Mucosa of rectum (tissue), 2 donors: ENCODE measurements around the gene PDE6C.

ENCODE experiments used
- H3K27ac ChIP-seq, 2 donors: one replicate each; pipeline ENCODE4 v1.7.0; 2013; ENCODE audit warnings: inconsistent platforms in 2 of 2, low read depth in 2 of 2, low read length in 2 of 2
- H3K27me3 ChIP-seq, 2 donors: one replicate each; pipeline ENCODE4 v1.7.0; 2013; ENCODE audit warnings: low read length in 2 of 2; ENCODE audit not compliant: control insufficient read depth in 2 of 2, insufficient read depth in 2 of 2
- H3K36me3 ChIP-seq, 2 donors: one replicate each; pipeline ENCODE4 v1.7.0; 2013; ENCODE audit warnings: low read length in 2 of 2; ENCODE audit not compliant: control insufficient read depth in 2 of 2, insufficient read depth in 2 of 2
- H3K4me1 ChIP-seq, 2 donors: one replicate each; pipeline ENCODE4 v1.7.0; 2013; ENCODE audit warnings: low read length in 2 of 2, mild to moderate bottlenecking in 1 of 2; ENCODE audit not compliant: control insufficient read depth in 2 of 2, insufficient read depth in 2 of 2
- H3K4me3 ChIP-seq, 2 donors: one replicate each; pipeline ENCODE4 v1.7.0; 2013; ENCODE audit warnings: low read length in 2 of 2
- H3K9ac ChIP-seq, 2 donors: one replicate each; pipeline ENCODE4 v1.7.0; 2013; ENCODE audit warnings: low read length in 2 of 2, low read depth in 1 of 2, mild to moderate bottlenecking in 1 of 2
- H3K9me3 ChIP-seq, 2 donors: one replicate each; pipeline ENCODE4 v1.7.0; 2013; ENCODE audit warnings: low read length in 2 of 2; ENCODE audit not compliant: control insufficient read depth in 2 of 2
- donor health status: healthy.
- donor health status: Normal muscosa, but diverticular disease.

PDE6C gene

DNA sequence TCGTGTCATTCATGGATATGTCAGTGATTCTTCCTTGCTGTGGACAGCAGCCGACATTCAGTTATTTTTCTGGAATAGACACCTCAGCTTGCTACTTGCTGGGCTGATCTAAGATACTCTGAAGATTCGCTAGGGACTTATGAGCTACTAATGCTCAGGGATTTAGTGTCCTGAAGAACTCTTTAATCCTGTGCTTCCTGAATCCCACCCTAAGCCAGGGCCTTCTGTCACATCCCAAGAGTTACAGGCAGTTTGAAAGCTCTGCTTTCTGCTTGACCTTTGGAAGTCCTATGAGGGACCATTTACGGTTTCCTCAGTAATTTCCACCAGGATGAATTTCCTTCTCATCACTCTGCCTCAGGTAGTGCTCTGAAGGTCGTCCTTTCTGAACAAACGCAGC lies at the start of gene PDE6C:
PDE6C (plus strand) TSS at position 227 of the 400 bp plus-strand sequence. CDS start 189 bp downstream, outside the sequence.
- Histone ChIP-seq H3K9ac (no peak within 1 kb of the TSS), H3K9me3 (no peaks in the 10 kb centered on the region), H3K4me3 (no peak within 1 kb of the TSS), H3K27me3 (no peaks in the 10 kb centered on the region), H3K4me1 (no peaks in the 10 kb centered on the region), H3K27ac (no peak within 1 kb of the TSS), H3K36me3 (no peaks in the 10 kb centered on the region)

DNA sequence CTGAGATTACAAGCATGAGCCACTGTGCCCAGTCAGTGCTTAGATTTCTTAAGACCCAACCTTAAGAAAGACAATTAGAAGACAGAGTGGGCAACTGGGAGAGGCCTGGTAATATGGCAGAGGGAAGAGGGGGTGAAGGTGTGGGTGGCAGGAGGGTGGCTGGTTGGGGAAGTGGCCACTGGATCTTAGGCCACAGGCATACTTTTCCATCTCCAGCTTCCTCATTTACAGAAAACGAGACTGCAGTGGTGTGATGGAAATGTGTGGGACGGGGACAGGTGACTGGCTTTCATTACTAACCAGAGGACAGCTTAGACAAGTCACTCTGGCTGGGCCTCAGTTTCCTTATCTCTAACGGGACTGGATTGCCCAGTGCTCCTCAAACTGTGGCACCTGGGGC lies 46.9 kb upstream of the PDE6C start:
- no peak overlapping the region for H3K9ac ChIP-seq
- no peak overlapping the region for H3K4me3 ChIP-seq
- no peaks in the 10 kb centered on the region for H3K9me3 ChIP-seq
- H3K36me3 ChIP-seq: no peaks in the 10 kb centered on the region
- H3K27me3 ChIP-seq: peaks cover 11 to 16% of the 10 kb centered on the region in 2 donors
- H3K27ac ChIP-seq: no peak overlapping the region
- peaks cover 7 to 8% of the 10 kb centered on the region in 2 donors for H3K4me1 ChIP-seq

DNA sequence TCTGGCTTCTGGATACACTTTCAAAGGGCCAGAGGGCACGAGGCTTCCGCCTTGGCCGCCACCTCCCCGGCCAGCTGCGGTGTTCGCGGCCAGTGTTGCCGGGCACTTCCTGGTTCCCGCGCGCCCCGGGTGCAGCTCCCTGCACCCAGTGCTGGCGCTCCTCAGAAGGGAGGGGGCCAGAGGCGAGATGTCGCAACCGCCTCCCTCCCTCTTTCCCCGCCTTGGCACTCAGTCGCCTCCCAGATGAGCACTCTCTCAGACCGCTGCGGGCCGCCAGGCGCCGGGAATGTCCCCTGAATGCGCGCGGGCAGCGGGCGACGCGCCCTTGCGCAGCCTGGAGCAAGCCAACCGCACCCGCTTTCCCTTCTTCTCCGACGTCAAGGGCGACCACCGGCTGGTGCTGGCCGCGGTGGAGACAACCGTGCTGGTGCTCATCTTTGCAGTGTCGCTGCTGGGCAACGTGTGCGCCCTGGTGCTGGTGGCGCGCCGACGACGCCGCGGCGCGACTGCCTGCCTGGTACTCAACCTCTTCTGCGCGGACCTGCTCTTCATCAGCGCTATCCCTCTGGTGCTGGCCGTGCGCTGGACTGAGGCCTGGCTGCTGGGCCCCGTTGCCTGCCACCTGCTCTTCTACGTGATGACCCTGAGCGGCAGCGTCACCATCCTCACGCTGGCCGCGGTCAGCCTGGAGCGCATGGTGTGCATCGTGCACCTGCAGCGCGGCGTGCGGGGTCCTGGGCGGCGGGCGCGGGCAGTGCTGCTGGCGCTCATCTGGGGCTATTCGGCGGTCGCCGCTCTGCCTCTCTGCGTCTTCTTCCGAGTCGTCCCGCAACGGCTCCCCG lies 45.7 kb upstream of the PDE6C start, which contains the start of gene FFAR4:
FFAR4 (plus strand) TSS at position 231 of the 842 bp plus-strand sequence; CDS start at position 287, 56 bp downstream.
- Histone ChIP-seq H3K36me3 (no peaks in the 10 kb centered on the region), H3K4me1 (peaks cover 7 to 8% of the 10 kb centered on the region in 2 donors), H3K9me3 (no peaks in the 10 kb centered on the region), H3K4me3 (peak within 1 kb of the TSS; percentile 65 to 74), H3K27me3 (peaks cover 11 to 16% of the 10 kb centered on the region in 2 donors), H3K27ac (peak within 1 kb of the TSS; percentile 43 to 68), H3K9ac (peak within 1 kb of the TSS in 1 of 2 donors; percentile 57)

DNA sequence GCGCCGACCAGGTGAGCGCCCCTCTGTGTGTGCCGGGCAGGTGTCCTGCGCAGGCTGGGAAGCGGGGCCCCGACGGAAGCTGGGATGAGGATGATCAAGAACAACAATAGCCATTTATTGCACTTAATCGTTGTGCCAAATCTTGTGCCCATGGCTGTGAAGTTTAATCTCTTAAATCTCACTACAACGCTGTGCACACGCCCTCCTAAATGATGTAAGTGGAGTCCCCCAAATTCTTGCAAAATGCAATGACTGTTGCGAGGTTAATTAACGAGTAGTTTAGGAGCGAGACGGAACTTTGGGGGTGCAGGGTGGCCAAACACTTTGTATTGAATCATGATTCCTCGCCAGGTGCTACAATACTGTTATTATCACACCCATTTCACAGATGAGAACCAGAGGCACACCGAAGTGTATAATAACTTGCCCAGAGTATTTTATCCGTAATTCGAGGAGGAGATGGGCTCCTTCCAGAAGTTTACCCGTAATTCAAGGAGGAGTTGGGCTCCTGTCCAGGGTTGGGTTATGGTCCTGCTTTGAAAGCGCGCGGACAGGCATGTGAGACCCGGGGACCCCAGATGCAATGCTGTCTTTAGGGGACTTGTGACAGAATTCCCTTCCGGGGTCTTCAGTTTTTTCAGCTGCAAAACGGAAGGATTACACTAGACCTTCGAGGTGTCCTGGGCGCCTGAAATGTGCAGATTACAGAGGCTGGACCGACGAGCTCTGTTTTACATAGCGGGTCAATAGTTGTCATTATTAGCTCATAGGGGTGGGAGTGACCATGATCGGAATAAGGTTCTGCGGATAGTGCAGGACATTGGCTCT lies 44.8 kb upstream of the PDE6C start:
- Histone ChIP-seq H3K9ac (peak overlapping the region in 1 of 2 donors; percentile 57), H3K27ac (peak overlapping the region; percentile 26 to 43), H3K9me3 (no peaks in the 10 kb centered on the region), H3K4me3 (peak overlapping the region; percentile 62 to 74), H3K27me3 (peaks cover 12 to 16% of the 10 kb centered on the region in 2 donors), H3K36me3 (no peaks in the 10 kb centered on the region), H3K4me1 (peaks cover 7 to 14% of the 10 kb centered on the region in 2 donors)

DNA sequence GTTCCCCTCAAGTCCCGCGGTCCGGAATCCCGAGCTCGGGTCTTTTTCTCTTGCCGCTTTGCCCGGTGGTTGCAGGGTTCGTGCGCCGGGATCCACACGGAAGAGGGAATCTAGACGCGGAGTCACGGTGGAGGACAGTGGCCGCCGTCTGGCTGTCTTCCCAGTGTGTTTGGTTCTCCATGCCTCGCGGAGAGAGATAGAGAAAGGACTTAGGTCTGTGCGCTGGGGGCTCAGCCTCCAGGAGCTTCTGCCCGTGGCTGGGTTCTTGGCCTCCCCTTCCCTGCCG lies 44.3 kb upstream of the PDE6C start:
- Histone ChIP-seq H3K4me3 (peak overlapping the region; percentile 62 to 74), H3K9ac (peak overlapping the region in 1 of 2 donors; percentile 30), H3K4me1 (peaks cover 8 to 19% of the 10 kb centered on the region in 2 donors), H3K27me3 (peaks cover 13 to 16% of the 10 kb centered on the region in 2 donors), H3K36me3 (no peaks in the 10 kb centered on the region), H3K27ac (peak overlapping the region in 1 of 2 donors; percentile 26), H3K9me3 (no peaks in the 10 kb centered on the region)

DNA sequence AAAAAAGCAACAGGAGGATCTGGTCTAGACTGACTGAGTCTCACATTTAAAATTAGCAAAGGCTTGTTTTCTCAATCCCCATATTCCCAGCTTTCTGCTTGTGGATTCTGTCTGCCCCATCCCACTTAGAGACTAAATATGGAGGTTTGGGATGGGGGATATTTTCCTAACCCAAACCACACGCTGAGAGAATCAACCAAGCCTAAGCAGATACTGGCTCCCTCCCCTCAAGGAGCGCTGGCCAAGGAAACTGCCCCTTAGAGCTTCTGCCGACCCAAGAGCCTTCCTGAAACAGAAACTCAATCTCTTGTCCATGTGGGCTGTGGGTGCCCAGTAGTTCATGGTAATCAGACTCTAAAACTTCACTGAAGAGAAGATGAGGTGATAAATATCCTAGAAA lies 42.0 kb upstream of the PDE6C start:
- H3K4me1 ChIP-seq: peaks cover 17 to 30% of the 10 kb centered on the region in 2 donors
- no peaks in the 10 kb centered on the region for H3K36me3 ChIP-seq
- peaks cover 13 to 16% of the 10 kb centered on the region in 2 donors for H3K27me3 ChIP-seq
- no peak overlapping the region for H3K9ac ChIP-seq
- H3K4me3 ChIP-seq: peak overlapping the region in 1 of 2 donors; percentile 28
- no peaks in the 10 kb centered on the region for H3K9me3 ChIP-seq
- peak overlapping the region in 1 of 2 donors; percentile 9 for H3K27ac ChIP-seq

DNA sequence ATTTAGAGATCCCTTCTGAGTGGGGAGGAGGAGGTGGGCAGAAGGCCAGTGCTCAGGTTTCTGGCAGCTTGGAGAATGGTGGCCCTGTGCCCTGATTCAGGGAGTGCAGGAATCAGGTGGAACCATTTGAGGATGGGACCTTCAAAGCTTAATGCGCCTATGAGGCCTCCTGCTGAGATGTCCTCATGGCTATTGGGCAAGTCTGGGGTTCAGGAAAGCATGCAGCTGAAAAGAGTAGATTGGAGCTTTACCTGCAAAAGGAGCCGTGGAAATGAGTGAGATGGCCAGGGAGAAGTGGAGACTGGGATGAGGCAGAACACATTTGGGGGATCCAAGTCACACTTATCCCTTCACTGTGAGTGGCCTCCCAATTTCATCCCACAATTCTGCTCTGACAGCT lies 39.7 kb upstream of the PDE6C start:
- Histone ChIP-seq H3K9me3 (no peaks in the 10 kb centered on the region), H3K9ac (no peak overlapping the region), H3K27ac (peak overlapping the region; percentile 38 to 59), H3K4me1 (peaks cover 18 to 36% of the 10 kb centered on the region in 2 donors), H3K4me3 (no peak overlapping the region), H3K27me3 (peaks cover 8 to 11% of the 10 kb centered on the region in 2 donors), H3K36me3 (no peaks in the 10 kb centered on the region)

DNA sequence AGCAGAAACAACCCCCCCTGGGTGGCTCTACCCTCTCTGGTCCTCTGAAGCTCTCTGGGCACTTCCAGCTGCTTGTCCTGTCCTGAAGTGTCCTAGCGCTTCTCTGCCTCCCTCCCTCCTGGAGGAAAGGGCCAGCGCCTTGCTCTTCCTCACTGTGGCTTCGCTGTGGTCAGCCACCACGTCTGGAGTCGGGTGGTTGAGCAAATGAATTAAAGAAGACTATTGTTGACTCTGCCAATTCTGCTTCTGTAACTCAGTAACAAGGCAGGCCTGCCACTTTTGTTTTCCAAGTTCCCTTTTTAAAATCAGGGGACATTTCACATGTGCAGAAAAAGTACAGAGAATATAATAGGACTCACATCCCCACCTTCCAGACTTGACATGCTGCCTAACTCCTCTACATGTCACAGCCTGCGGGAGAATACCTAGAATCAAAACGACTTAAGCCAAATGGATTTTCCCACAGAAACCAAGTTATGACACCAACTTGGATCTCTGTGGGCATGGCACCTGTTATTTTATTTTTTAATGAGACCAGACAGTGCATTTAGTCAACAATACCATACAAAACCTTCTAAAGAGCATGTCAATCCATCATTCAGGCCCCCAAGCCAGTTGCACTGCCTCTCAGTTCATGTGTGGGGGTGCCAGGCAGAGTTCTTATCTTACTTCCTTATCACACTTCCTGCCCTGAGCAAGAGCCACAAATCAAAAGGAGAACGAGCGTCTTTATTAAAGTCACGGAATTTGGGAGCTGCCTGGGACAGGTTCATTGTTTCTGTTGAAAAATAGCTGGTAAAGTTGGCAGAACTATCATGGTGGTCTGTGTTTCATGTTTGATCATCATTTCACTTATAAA lies 39.1 kb upstream of the PDE6C start:
- Histone ChIP-seq H3K9ac (no peak overlapping the region), H3K4me1 (peaks cover 16 to 42% of the 10 kb centered on the region in 2 donors), H3K27ac (peak overlapping the region; percentile 38 to 59), H3K36me3 (no peaks in the 10 kb centered on the region), H3K27me3 (peaks cover 3 to 4% of the 10 kb centered on the region in 2 donors), H3K4me3 (no peak overlapping the region), H3K9me3 (no peaks in the 10 kb centered on the region)

DNA sequence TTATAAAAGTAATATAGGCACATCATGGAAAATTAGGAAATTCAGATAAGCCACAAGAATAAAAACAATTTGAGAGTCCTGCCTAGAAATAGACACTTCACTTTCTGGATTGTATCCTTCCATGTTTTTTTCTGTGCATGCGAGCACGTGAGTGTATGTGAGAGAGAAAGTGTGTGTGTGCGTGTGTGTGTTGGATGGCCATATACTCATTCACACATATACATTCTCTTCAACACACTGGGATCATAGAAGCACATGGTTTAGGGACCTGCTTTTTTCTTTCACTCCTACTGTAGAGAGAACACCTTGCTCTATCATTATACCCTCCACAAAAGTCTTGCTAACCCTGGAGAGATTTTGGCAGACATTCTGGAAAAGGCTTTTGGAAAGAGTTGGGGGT lies 38.4 kb upstream of the PDE6C start:
- Histone ChIP-seq H3K4me3 (no peak overlapping the region), H3K9ac (no peak overlapping the region), H3K27me3 (peaks cover 0 to 2% of the 10 kb centered on the region in 2 donors), H3K4me1 (peaks cover 20 to 48% of the 10 kb centered on the region in 2 donors), H3K36me3 (no peaks in the 10 kb centered on the region), H3K27ac (no peak overlapping the region), H3K9me3 (no peaks in the 10 kb centered on the region)
